ENCODE results near the gene ZRSR2. TPM values are rescaled to one million over a fixed set of nuclear protein-coding genes. Genes with fewer than 3 reads are reported as not detected.

Gene ZRSR2
- total and polyA plus RNA-seq, 9 of the 15 experiments (the other 6 are each of a cell fraction or from before 2014, with no cell fraction given) = 3.5 to 19.5 (median 8.6) TPM

DNA sequence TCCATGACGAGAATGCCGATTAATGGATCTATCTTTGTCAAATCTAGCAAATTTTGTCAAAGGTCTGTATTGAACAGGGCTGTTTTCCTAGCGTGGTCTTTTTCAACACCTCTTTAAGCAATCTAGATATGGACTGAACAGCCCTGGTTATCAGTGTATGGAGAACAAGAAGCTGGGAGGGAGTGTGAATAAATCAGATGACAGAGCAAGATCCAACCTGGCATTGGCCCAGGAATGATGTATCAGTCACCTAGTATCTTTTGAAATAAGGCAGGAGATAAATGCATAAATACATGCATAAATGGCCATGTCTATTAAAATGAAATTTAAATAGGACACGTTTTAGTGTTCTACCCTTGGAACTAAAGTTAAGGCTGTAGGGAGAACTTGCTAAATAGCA, 80.0 kb downstream of the ZRSR2 start:
- in situ Hi-C loops (cut with MboI) = no loop called here
- Histone ChIP-seq H3K27ac (ENCODE audit: extremely low read depth, low read depth, low read length) (no peak overlapping the region), H2AFZ (ENCODE audit: low read depth, low read length) (no peak overlapping the region), H3K27me3 (ENCODE audit: control insufficient read depth in 2 of 2, insufficient read depth in 2 of 2, low read length in 2 of 2) (no peaks in the 10 kb centered on the region; a peak in 2 of 5 replicates), H3K4me3 (no peak overlapping the region), H3K79me2 (ENCODE audit: control insufficient read depth, insufficient read depth, low read length) (no peaks in the 10 kb centered on the region), H3K4me2 (ENCODE audit: insufficient read depth, low read length) (no peak overlapping the region), H3K36me3 (ENCODE audit: control insufficient read depth, insufficient read depth, low read length) (no peaks in the 10 kb centered on the region), H3K4me1 (replicated peaks in 1 of 2; ENCODE audit: control insufficient read depth in 2 of 2, insufficient read depth in 2 of 2, low read length in 2 of 2) (no peaks in the 10 kb centered on the region; a peak in 1 of 5 replicates), H3K9ac (ENCODE audit: insufficient read depth in 1 of 2, low read depth in 2 of 2, low read length in 2 of 2) (no peak overlapping the region), H3K9me3 (replicated peaks; ENCODE audit: control insufficient read depth, insufficient read depth, low read depth, low read length) (no peaks in the 10 kb centered on the region), H3K9me1 (ENCODE audit: control insufficient read depth, insufficient read depth, low read length) (no peaks in the 10 kb centered on the region), H4K20me1 (replicated peaks; ENCODE audit: control insufficient read depth, insufficient read depth, low read length) (no peaks in the 10 kb centered on the region)
- CTCF ChIA-PET (ENCODE audit: low intra/inter-chr PET ratio) = no interaction called here
- 0% methylated on average over 4 of the region's 4 CpGs for WGBS (ENCODE audit: insufficient coverage, low coverage, missing lambda C conversion rate)
- DNase-seq (ENCODE audit: extremely low read depth in 1 of 4, low spot score in 3 of 4) = no peak
- no TSS peak for BruUV-seq (replicated peaks)
- intact Hi-C loops (cut with micrococcal nuclease) = no loop called here
- no peak for ATAC-seq
- POLR2A ChIA-PET = interaction anchor here (0.6 kb wide), 1 partner anchor 44 kb away, joined by 3 read pairs; no protein-coding TSS in a partner anchor
- FAIRE-seq = no peak
- TF ChIP-seq ZNF785 (CRISPR knock-in tag; IDR thresholded peaks at IDR 0.05) (no peak), ZNF445 (CRISPR knock-in tag; IDR thresholded peaks at IDR 0.05; ENCODE audit: low read depth) (no peak), SIRT6 (IDR thresholded peaks at IDR 0.05; ENCODE audit: low read depth, low read length) (no peak), ZNF347 (CRISPR knock-in tag; IDR thresholded peaks at IDR 0.05; ENCODE audit: low read depth) (no peak), ARNT (IDR thresholded peaks at IDR 0.05) (no peak), KLF10 (CRISPR knock-in tag; IDR thresholded peaks at IDR 0.05) (no peak), ZNF717 (CRISPR knock-in tag; IDR thresholded peaks at IDR 0.05) (no peak), FOXJ2 (tag; IDR thresholded peaks at IDR 0.05) (no peak), ARID1B (IDR thresholded peaks at IDR 0.05) (no peak), KLF1 (tag; IDR thresholded peaks at IDR 0.05) (no peak), PTRF (tag; IDR thresholded peaks at IDR 0.05) (no peak), SIX5 (IDR thresholded peaks at IDR 0.05; ENCODE audit: borderline replicate concordance in 1 of 2, insufficient read depth in 1 of 2, low read depth in 1 of 2, low read length in 2 of 2) (no peak), ZNF12 (CRISPR knock-in tag; IDR thresholded peaks at IDR 0.05) (no peak)
- TF ChIP-seq, protein P1, sequence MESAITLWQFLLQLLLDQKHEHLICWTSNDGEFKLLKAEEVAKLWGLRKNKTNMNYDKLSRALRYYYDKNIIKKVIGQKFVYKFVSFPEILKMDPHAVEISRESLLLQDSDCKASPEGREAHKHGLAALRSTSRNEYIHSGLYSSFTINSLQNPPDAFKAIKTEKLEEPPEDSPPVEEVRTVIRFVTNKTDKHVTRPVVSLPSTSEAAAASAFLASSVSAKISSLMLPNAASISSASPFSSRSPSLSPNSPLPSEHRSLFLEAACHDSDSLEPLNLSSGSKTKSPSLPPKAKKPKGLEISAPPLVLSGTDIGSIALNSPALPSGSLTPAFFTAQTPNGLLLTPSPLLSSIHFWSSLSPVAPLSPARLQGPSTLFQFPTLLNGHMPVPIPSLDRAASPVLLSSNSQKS (CRISPR knock-in tag; IDR thresholded peaks at IDR 0.05) = no peak
- TF ChIP-seq, protein P2, sequence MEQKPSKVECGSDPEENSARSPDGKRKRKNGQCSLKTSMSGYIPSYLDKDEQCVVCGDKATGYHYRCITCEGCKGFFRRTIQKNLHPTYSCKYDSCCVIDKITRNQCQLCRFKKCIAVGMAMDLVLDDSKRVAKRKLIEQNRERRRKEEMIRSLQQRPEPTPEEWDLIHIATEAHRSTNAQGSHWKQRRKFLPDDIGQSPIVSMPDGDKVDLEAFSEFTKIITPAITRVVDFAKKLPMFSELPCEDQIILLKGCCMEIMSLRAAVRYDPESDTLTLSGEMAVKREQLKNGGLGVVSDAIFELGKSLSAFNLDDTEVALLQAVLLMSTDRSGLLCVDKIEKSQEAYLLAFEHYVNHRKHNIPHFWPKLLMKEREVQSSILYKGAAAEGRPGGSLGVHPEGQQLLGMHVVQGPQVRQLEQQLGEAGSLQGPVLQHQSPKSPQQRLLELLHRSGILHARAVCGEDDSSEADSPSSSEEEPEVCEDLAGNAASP (IDR thresholded peaks at IDR 0.05) = no peak
- TF ChIP-seq, protein P3, sequence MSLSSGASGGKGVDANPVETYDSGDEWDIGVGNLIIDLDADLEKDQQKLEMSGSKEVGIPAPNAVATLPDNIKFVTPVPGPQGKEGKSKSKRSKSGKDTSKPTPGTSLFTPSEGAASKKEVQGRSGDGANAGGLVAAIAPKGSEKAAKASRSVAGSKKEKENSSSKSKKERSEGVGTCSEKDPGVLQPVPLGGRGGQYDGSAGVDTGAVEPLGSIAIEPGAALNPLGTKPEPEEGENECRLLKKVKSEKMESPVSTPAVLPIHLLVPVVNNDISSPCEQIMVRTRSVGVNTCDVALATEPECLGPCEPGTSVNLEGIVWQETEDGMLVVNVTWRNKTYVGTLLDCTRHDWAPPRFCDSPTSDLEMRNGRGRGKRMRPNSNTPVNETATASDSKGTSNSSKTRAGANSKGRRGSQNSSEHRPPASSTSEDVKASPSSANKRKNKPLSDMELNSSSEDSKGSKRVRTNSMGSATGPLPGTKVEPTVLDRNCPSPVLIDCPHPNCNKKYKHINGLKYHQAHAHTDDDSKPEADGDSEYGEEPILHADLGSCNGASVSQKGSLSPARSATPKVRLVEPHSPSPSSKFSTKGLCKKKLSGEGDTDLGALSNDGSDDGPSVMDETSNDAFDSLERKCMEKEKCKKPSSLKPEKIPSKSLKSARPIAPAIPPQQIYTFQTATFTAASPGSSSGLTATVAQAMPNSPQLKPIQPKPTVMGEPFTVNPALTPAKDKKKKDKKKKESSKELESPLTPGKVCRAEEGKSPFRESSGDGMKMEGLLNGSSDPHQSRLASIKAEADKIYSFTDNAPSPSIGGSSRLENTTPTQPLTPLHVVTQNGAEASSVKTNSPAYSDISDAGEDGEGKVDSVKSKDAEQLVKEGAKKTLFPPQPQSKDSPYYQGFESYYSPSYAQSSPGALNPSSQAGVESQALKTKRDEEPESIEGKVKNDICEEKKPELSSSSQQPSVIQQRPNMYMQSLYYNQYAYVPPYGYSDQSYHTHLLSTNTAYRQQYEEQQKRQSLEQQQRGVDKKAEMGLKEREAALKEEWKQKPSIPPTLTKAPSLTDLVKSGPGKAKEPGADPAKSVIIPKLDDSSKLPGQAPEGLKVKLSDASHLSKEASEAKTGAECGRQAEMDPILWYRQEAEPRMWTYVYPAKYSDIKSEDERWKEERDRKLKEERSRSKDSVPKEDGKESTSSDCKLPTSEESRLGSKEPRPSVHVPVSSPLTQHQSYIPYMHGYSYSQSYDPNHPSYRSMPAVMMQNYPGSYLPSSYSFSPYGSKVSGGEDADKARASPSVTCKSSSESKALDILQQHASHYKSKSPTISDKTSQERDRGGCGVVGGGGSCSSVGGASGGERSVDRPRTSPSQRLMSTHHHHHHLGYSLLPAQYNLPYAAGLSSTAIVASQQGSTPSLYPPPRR (CRISPR knock-in tag; IDR thresholded peaks at IDR 0.05; ENCODE audit: borderline replicate concordance) = no peak
